H9 (cell line): ENCODE results near the gene TMEM164. TPM values are rescaled to one million over a fixed set of nuclear protein-coding genes. Genes with fewer than 3 reads are reported as not detected.

Experiments used
- DNase-seq: peaks from one replicate; pipeline ENCODE4 v3.0.0-alpha.2; 2017
- H2AFZ ChIP-seq: one replicate; pipeline ENCODE4 v1.6.1; 2013; ENCODE audit warnings: mild to moderate bottlenecking, low read length, control low read depth, moderate library complexity
- H2AK5ac ChIP-seq: 2 replicates; pipeline ENCODE4 v1.6.1; 2013; ENCODE audit warnings: low read length, control low read depth, mixed read lengths; ENCODE audit not compliant: insufficient read length
- H2BK120ac ChIP-seq: one replicate; pipeline ENCODE4 v1.6.1; 2013; ENCODE audit warnings: low read depth, mild to moderate bottlenecking, low read length, control low read depth, inconsistent platforms; ENCODE audit not compliant: poor library complexity, severe bottlenecking
- H2BK12ac ChIP-seq: 2 replicates; pipeline ENCODE4 v1.6.1; 2013; ENCODE audit warnings: low read length, control low read depth, mixed read lengths, low read depth; ENCODE audit not compliant: insufficient read length
- H2BK15ac ChIP-seq: 2 replicates; pipeline ENCODE4 v1.6.1; 2013; ENCODE audit warnings: low read depth, low read length, control low read depth
- H2BK20ac ChIP-seq: one replicate; pipeline ENCODE4 v1.6.1; 2013; ENCODE audit warnings: low read depth, mild to moderate bottlenecking, low read length, control low read depth, inconsistent platforms; ENCODE audit not compliant: poor library complexity, severe bottlenecking
- H2BK5ac ChIP-seq: 2 replicates; pipeline ENCODE4 v1.6.1; 2013; ENCODE audit warnings: low read length, control low read depth, mixed read lengths; ENCODE audit not compliant: insufficient read length
- H3K14ac ChIP-seq: 2 replicates; pipeline ENCODE4 v1.6.1; 2013; ENCODE audit warnings: low read length, control low read depth; ENCODE audit not compliant: insufficient read depth
- H3K18ac ChIP-seq: 2 replicates; pipeline ENCODE4 v1.6.1; 2013; ENCODE audit warnings: low read depth, mild to moderate bottlenecking, mixed read lengths, low read length, control low read depth; ENCODE audit not compliant: insufficient read length
- H3K23ac ChIP-seq: 2 replicates; pipeline ENCODE4 v1.6.1; 2013; ENCODE audit warnings: low read length, control low read depth, mixed read lengths, low read depth; ENCODE audit not compliant: insufficient read length
- H3K23me2 ChIP-seq: 2 replicates; pipeline ENCODE4 v1.6.1; 2013; ENCODE audit warnings: low read depth, mild to moderate bottlenecking, mixed read lengths, low read length, control low read depth; ENCODE audit not compliant: insufficient read length, poor library complexity, severe bottlenecking
- H3K27ac ChIP-seq: 2 replicates; pipeline ENCODE4 v1.5.1; 2013; ENCODE audit warnings: low read length, control low read depth, mixed read lengths, low read depth; ENCODE audit not compliant: insufficient read length
- H3K27me3 ChIP-seq: 2 replicates; pipeline ENCODE4 v1.6.1; 2013; ENCODE audit warnings: low read length, control low read depth, inconsistent platforms; ENCODE audit not compliant: insufficient read depth
- H3K4ac ChIP-seq: 2 replicates; pipeline ENCODE4 v1.6.1; 2013; ENCODE audit warnings: low read depth, mild to moderate bottlenecking, control low read depth, inconsistent platforms, low read length, moderate library complexity
- H3K4me1 ChIP-seq: 2 replicates; pipeline ENCODE4 v1.6.1; 2013; ENCODE audit warnings: low read length, control low read depth, inconsistent platforms; ENCODE audit not compliant: insufficient read depth
- H3K4me2 ChIP-seq: 2 replicates; pipeline ENCODE4 v1.6.1; 2013; ENCODE audit warnings: low read length, control low read depth, mixed read lengths; ENCODE audit not compliant: insufficient read length, insufficient read depth
- H3K56ac ChIP-seq: 2 replicates; pipeline ENCODE4 v1.6.1; 2013; ENCODE audit warnings: low read depth, mild to moderate bottlenecking, mixed read lengths, low read length, control low read depth; ENCODE audit not compliant: insufficient read length
- H3K79me1 ChIP-seq: 2 replicates; pipeline ENCODE4 v1.6.1; 2013; ENCODE audit warnings: low read depth, mild to moderate bottlenecking, moderate library complexity, low read length, control low read depth, inconsistent platforms; ENCODE audit not compliant: insufficient read depth, poor library complexity, severe bottlenecking
- H3K79me2 ChIP-seq: 2 replicates; pipeline ENCODE4 v1.6.1; 2013; ENCODE audit warnings: low read length, control low read depth, inconsistent platforms; ENCODE audit not compliant: insufficient read depth
- H3K9ac ChIP-seq: 2 replicates; pipeline ENCODE4 v1.6.1; 2013; ENCODE audit warnings: low read length, control low read depth, mixed read lengths; ENCODE audit not compliant: insufficient read length; ENCODE audit errors: extremely low read depth
- H3K9me3 ChIP-seq: one replicate; pipeline ENCODE4 v1.6.1; 2013; ENCODE audit warnings: low read depth, low read length, inconsistent platforms; ENCODE audit not compliant: control insufficient read depth
- H3T11ph ChIP-seq: one replicate; pipeline ENCODE4 v1.6.1; 2013; ENCODE audit warnings: mild to moderate bottlenecking, low read length, control low read depth, inconsistent platforms
- H4K20me1 ChIP-seq: one replicate; pipeline ENCODE4 v1.6.1; 2013; ENCODE audit not compliant: control insufficient read depth, insufficient read length, insufficient read depth
- H4K5ac ChIP-seq: 2 replicates; pipeline ENCODE4 v1.6.1; 2013; ENCODE audit warnings: low read depth, mild to moderate bottlenecking, mixed read lengths, low read length, control low read depth; ENCODE audit not compliant: insufficient read length
- H4K8ac ChIP-seq: replicated peaks from 2 replicates; pipeline ENCODE4 v1.6.1; 2013; ENCODE audit warnings: low read length, control low read depth, mixed read lengths, low read depth; ENCODE audit not compliant: insufficient read length
- H4K91ac ChIP-seq: 2 replicates; pipeline ENCODE4 v1.6.1; 2013; ENCODE audit warnings: low read depth, mild to moderate bottlenecking, moderate library complexity, mixed read lengths, low read length, control low read depth; ENCODE audit not compliant: insufficient read length
- H3K27ac Mint-ChIP-seq, 3 experiments: 2 replicates in 2 of 3; 3 replicates in 1 of 3; pipeline ENCODE4 v1.8.0; 2020 to 2021; ENCODE audit warnings: mixed read lengths in 3 of 3, mild to moderate bottlenecking in 1 of 3, moderate library complexity in 1 of 3
- H3K27me3 Mint-ChIP-seq: 2 replicates; pipeline ENCODE4 v1.8.0; 2021; ENCODE audit warnings: low read depth, mild to moderate bottlenecking, moderate library complexity, mixed read lengths
- H3K36me3 Mint-ChIP-seq, 3 experiments: 2 replicates in 2 of 3; 3 replicates in 1 of 3; pipeline ENCODE4 v1.8.0; 2020 to 2021; ENCODE audit warnings: low read depth in 3 of 3, mixed read lengths in 3 of 3; ENCODE audit not compliant: insufficient read depth in 1 of 3
- H3K4me1 Mint-ChIP-seq, 2 experiments: 2 replicates each; pipeline ENCODE4 v1.8.0; 2020; ENCODE audit warnings: mixed read lengths in 2 of 2
- H3K4me3 Mint-ChIP-seq, 2 experiments: 2 replicates in 1 of 2; 3 replicates in 1 of 2; pipeline ENCODE4 v1.8.0; 2020 to 2021; ENCODE audit warnings: mild to moderate bottlenecking in 2 of 2, mixed read lengths in 2 of 2, moderate library complexity in 1 of 2
- H3K9me3 Mint-ChIP-seq, 2 experiments: 2 replicates in 1 of 2; 3 replicates in 1 of 2; pipeline ENCODE4 v1.8.0; 2020; ENCODE audit warnings: mild to moderate bottlenecking in 2 of 2, mixed read lengths in 2 of 2, moderate library complexity in 1 of 2
- total RNA-seq: library from RNA; stranded (reverse); gene quantifications from 2 replicates; pipeline ENCODE4 v1.2.1, GENCODE V29; 2021
- TF ChIP-seq, protein P1 (sequence below): fragments of 200-600 bp; sonication (generic); conservative IDR thresholded peaks from 3 replicates; pipeline ENCODE4 v1.8.0; 2021; ENCODE audit warnings: antibody characterized with exemption, mild to moderate bottlenecking

The TMEM164 gene
- total RNA-seq, 1 experiment from 2014 or later: 30.4 TPM

GRCh38 chrX:110097920-110098319, 95.0 kb downstream of the TMEM164 start:
- Histone ChIP-seq H2BK20ac (no peak overlapping the region), H4K20me1 (no peaks in the 10 kb centered on the region), H3K4me1 (no peaks in the 10 kb centered on the region), H3K79me1 (no peaks in the 10 kb centered on the region), H3K23me2 (no peaks in the 10 kb centered on the region), H3K27me3 (no peaks in the 10 kb centered on the region), H2AFZ (no peak overlapping the region), H3T11ph (no peak overlapping the region), H3K4ac (no peak overlapping the region), H2BK12ac (no peak overlapping the region), H2AK5ac (no peak overlapping the region), H3K4me2 (no peak overlapping the region), H3K27ac (no peak overlapping the region), H3K79me2 (no peaks in the 10 kb centered on the region), H3K9me3 (no peaks in the 10 kb centered on the region), H3K14ac (no peak overlapping the region), H3K56ac (no peak overlapping the region), H2BK15ac (no peak overlapping the region), H2BK120ac (no peak overlapping the region), H4K8ac (no peak overlapping the region), H4K91ac (no peak overlapping the region), H4K5ac (no peak overlapping the region), H3K23ac (no peak overlapping the region), H3K9ac (no peak overlapping the region), H2BK5ac (no peak overlapping the region), H3K18ac (no peak overlapping the region)
- H3K27ac Mint-ChIP-seq: no peak overlapping the region
- peaks cover 6% of the 10 kb centered on the region for H3K27me3 Mint-ChIP-seq
- H3K4me3 Mint-ChIP-seq: no peak overlapping the region
- peaks cover 4 to 22% (median 15%) of the 10 kb centered on the region in 3 experiments for H3K36me3 Mint-ChIP-seq
- H3K9me3 Mint-ChIP-seq: peaks cover 4 to 8% of the 10 kb centered on the region in 2 experiments; a peak in 2 of 5 replicates
- H3K4me1 Mint-ChIP-seq: peaks cover 2 to 4% of the 10 kb centered on the region in 2 experiments
- no peak for DNase-seq
- TF ChIP-seq, protein P1, sequence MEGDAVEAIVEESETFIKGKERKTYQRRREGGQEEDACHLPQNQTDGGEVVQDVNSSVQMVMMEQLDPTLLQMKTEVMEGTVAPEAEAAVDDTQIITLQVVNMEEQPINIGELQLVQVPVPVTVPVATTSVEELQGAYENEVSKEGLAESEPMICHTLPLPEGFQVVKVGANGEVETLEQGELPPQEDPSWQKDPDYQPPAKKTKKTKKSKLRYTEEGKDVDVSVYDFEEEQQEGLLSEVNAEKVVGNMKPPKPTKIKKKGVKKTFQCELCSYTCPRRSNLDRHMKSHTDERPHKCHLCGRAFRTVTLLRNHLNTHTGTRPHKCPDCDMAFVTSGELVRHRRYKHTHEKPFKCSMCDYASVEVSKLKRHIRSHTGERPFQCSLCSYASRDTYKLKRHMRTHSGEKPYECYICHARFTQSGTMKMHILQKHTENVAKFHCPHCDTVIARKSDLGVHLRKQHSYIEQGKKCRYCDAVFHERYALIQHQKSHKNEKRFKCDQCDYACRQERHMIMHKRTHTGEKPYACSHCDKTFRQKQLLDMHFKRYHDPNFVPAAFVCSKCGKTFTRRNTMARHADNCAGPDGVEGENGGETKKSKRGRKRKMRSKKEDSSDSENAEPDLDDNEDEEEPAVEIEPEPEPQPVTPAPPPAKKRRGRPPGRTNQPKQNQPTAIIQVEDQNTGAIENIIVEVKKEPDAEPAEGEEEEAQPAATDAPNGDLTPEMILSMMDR: no peak
